ENCODE measurements around the gene PHPT1.

Gene PHPT1

DNA sequence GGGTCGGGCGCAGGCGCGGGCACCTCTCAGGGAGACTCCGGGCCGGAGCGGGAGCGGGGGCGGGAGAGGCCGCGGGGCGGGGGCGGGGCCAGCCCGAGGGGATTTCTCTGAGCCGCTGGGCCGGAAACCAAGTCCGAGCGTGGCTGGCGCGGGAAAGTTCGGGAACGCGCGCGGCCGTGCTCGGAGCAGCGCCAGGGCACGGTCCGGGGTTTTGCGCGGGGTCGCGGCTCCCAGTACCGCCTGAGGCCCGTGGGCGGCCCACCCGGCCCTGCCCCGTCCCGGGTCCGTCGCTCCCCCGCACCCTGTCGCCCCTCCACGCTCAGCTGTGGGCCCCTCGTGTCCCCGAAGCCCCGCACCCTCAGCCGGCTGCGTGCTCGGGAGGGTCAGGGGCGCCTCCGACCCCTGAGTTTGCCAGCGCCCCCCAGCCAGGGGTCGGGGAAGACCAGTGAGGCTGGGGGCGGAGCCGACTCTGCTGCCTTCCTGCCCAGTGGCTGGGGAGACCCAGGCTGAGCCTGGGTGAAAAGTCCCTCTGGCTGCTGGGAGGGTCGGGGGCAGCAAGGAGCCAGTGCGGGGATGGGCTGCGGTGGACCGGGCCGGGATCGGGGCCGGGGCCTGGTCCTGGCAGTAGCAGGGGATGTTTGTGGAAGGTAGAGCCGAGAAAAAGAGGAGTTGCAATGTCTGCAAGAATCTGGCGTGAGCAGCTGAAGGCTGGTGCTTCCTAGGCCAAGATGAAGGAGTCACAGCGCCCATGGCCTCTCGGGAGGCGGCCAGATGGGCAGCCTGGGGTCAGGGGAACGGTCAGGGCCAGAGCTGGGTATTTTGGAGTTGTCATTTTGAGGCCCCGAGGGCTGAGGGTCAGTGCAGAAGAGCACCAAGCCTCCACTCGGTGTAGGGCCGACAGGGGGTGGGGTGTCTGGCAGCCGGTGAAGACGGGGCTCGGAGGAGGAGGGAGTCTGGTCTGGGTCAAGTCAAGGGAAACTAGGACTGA is 37.7 kb downstream of the PHPT1 start:
- DNase-seq (ENCODE audit: low read depth) = peak; percentile 46

DNA sequence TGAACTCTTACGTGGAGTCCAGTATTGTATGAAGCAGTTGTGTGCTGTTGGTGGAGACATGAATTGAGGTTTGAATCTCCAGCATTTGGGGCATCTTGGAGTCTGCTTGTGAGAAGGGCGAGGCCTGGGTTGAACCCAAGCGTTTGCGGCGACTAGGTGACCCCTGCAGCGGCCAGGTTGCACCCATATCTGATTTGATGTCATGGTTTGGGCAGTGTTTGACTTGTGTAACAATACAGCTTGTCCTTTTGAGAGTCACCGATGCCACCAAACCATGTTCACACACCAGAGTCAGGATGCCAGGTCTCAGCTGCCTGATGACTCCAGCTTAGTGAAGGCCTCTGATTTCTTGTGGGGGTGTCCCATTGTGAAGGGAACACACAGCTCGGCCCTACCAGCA is 39.2 kb downstream of the PHPT1 start:
- no peak for DNase-seq (ENCODE audit: low read depth)

DNA sequence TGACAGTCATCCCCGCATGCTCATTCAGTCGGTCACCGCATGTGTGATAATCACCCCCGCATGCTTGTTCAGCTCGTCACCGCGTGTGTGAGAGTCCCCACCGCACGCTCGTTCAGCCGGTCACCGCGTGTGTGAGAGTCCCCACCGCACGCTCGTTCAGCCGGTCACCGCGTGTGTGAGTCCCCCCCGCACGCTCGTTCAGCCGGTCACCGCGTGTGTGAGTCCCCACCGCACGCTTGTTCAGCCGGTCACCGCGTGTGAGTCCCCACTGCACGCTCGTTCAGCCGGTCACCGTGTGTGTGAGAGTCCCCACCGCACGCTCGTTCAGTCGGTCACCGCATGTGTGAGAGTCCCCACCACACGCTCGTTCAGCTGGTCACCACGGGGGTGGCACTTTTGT is 40.6 kb downstream of the PHPT1 start:
- DNase-seq (ENCODE audit: low read depth) = no peak

DNA sequence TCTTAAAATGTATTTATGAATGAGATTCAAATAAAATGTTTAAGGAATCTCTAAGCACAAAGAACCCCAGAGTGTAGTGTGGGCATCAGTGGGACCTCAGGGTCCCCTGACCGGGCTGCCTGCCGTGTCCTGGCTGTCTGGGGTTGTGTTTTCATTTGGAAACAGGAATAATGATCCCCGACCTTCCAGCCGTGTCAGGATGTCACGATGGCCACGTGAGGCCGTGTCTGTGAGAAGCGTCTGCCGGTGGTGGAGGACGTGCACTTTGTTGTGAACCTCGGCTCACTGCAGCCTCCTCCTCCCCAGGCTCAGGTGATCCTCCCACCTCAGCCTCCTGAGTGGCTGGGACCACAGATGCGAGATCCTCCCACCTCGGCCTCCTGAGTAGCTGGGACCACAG is 41.5 kb downstream of the PHPT1 start:
- no peak for DNase-seq (ENCODE audit: low read depth)

DNA sequence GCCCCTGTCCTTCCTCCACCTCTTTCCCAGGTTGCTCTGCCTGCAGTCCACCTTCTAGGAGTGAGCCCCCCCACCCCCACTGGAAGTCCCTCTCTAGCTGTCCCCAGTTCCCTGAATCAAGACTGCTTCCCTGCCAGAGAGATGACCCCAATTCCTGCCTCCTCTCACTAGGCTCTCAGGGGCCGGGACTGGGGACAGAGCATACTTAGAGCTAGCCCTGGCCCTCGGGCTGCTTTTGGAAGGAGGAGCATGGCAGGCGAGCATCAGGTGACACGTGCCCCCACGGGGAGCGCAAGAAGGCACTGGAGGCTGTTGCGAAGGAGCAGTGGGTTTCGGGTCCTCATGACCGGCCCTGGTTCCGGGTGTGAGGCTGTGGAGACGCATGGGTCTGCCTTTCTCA is 46.8 kb downstream of the PHPT1 start:
- DNase-seq (ENCODE audit: low read depth) = no peak

DNA sequence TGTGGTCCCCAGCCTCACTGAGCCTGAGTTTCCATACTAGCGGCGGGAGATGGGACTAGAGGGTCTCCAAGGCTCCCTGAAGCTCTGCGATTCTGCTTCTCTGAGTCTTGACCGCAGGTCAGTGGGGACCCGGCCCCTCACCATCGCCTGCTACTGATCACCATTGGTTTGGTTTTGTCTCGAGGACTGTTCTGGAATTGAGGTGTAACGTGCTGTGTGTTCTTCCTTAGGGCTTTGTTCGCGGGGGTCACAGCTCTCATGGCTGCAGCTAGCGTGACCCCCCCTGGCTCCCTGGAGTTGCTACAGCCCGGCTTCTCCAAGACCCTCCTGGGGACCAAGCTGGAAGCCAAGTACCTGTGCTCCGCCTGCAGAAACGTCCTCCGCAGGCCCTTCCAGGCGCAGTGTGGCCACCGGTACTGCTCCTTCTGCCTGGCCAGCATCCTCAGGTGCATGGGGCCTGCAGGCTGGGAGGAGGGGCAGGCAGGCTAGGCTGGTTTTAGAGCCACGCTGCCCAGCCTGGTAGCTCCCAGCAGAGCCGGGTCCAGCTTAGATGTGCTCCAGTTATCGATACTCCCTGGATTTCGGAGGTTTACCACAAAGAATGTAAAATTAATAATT is 49.4 kb downstream of the PHPT1 start:
- no peak for DNase-seq (ENCODE audit: low read depth)

DNA sequence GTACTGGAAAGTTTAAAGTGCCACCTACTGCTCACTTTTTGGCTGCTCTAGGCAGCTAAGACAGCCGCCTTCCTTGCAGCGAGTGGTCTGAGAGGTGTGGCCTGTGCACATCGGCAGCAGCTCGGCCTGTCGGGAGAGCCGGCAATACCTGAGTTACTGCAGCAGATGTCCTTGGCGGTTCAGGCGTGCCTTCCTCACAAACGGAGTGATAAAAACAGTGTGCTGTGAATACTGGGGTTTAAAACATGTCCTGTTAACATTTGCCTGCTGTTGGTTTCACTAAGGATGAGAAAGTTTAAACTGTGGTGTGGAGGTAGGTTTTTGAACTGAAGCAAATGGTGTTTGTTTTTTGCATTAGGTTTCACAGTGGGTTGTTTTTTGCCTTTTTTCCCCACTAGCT is 50.0 kb downstream of the PHPT1 start:
- DNase-seq (ENCODE audit: low read depth) = no peak

DNA sequence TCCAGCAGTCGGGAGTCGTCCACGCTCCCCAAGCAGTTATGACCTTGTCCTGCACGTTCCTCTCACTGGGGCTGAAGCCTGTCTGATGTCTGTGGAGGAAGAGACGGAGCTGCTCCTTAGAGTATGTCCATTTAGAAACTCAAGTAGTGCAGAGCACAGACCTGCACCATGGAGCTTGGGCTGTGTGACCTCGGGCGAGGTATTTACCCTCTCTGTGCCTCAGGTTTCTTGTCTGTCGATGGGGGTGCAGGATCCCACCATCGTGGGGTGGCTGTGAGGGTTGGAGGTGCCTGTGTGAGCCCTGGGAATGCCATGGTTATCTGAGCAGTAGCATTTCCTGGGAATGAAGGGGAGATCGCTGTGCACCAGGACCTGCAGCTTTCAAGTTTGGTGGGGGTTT is 51.3 kb downstream of the PHPT1 start:
- DNase-seq (ENCODE audit: low read depth) = no peak

Data from ELR (cell line).